Nephron progenitor cell (in vitro differentiated cells): ENCODE data around the gene EXOC4.

Source experiments
- DNase-seq: peaks from one replicate; pipeline ENCODE4 v3.0.0; 2021
- H3K27ac Mint-ChIP-seq: 2 replicates; pipeline ENCODE4 v1.8.0; 2021; ENCODE audit warnings: mild to moderate bottlenecking, moderate library complexity, mixed read lengths
- H3K27me3 Mint-ChIP-seq: 2 replicates; pipeline ENCODE4 v1.8.0; 2021; ENCODE audit warnings: mild to moderate bottlenecking, low read depth, mixed read lengths; ENCODE audit not compliant: poor library complexity
- H3K36me3 Mint-ChIP-seq: 2 replicates; pipeline ENCODE4 v1.8.0; 2021; ENCODE audit warnings: low read depth, mixed read lengths
- H3K4me1 Mint-ChIP-seq: 2 replicates; pipeline ENCODE4 v1.8.0; 2021; ENCODE audit warnings: mixed read lengths
- H3K4me3 Mint-ChIP-seq: 2 replicates; pipeline ENCODE4 v1.8.0; 2021; ENCODE audit warnings: mild to moderate bottlenecking, moderate library complexity, mixed read lengths
- H3K9me3 Mint-ChIP-seq: 2 replicates; pipeline ENCODE4 v1.8.0; 2021; ENCODE audit warnings: mild to moderate bottlenecking, moderate library complexity, mixed read lengths
- CTCF ChIP-seq: fragments of 200-600 bp; sonication (generic); IDR thresholded peaks from 2 replicates; pipeline ENCODE4 v1.5.0; 2021; ENCODE audit warnings: antibody characterized with exemption

Gene EXOC4

GRCh38 chr7:133386205-133386604, 133.3 kb downstream of the EXOC4 start:
- no peak overlapping the region for H3K4me3 Mint-ChIP-seq
- peaks cover 12% of the 10 kb centered on the region for H3K4me1 Mint-ChIP-seq
- peak overlapping the region; percentile 52 for H3K27ac Mint-ChIP-seq
- H3K27me3 Mint-ChIP-seq: no peaks in the 10 kb centered on the region
- H3K9me3 Mint-ChIP-seq: peaks cover 14% of the 10 kb centered on the region
- peaks cover 25% of the 10 kb centered on the region for H3K36me3 Mint-ChIP-seq
- no peak for TF ChIP-seq CTCF
- no peak for DNase-seq

GRCh38 chr7:133389727-133390126, 136.8 kb downstream of the EXOC4 start:
- no peaks in the 10 kb centered on the region for H3K27me3 Mint-ChIP-seq
- peaks cover 12% of the 10 kb centered on the region for H3K4me1 Mint-ChIP-seq
- no peak for TF ChIP-seq CTCF
- no peak for DNase-seq
- no peak overlapping the region for H3K4me3 Mint-ChIP-seq
- H3K36me3 Mint-ChIP-seq: peaks cover 25% of the 10 kb centered on the region
- H3K27ac Mint-ChIP-seq: no peak overlapping the region
- peaks cover 14% of the 10 kb centered on the region for H3K9me3 Mint-ChIP-seq

- Mint-ChIP-seq H3K27me3 (no peaks in the 10 kb centered on the region), H3K4me3 (no peak overlapping the region), H3K4me1 (peaks cover 10% of the 10 kb centered on the region), H3K36me3 (peaks cover 25% of the 10 kb centered on the region), H3K27ac (no peak overlapping the region), H3K9me3 (peaks cover 14% of the 10 kb centered on the region)
- TF ChIP-seq CTCF: no peak
- DNase-seq: no peak
Measured at GRCh38 chr7:133391206-133391605, 138.3 kb downstream of the EXOC4 start.

- Mint-ChIP-seq H3K4me3 (no peak overlapping the region), H3K27me3 (no peaks in the 10 kb centered on the region), H3K4me1 (no peaks in the 10 kb centered on the region), H3K36me3 (peaks cover 8% of the 10 kb centered on the region), H3K9me3 (peaks cover 8% of the 10 kb centered on the region), H3K27ac (no peak overlapping the region)
- DNase-seq: no peak
- TF ChIP-seq CTCF: no peak
Measured at GRCh38 chr7:133394369-133394768, 141.5 kb downstream of the EXOC4 start.

GRCh38 chr7:133395551-133395950, 142.7 kb downstream of the EXOC4 start:
- TF ChIP-seq CTCF: no peak
- Mint-ChIP-seq H3K27ac (no peak overlapping the region), H3K27me3 (no peaks in the 10 kb centered on the region), H3K4me1 (no peaks in the 10 kb centered on the region), H3K9me3 (no peaks in the 10 kb centered on the region), H3K4me3 (no peak overlapping the region), H3K36me3 (no peaks in the 10 kb centered on the region)
- no peak for DNase-seq

GRCh38 chr7:133398506-133398905, 145.6 kb downstream of the EXOC4 start:
- Mint-ChIP-seq H3K9me3 (no peaks in the 10 kb centered on the region), H3K27me3 (no peaks in the 10 kb centered on the region), H3K4me1 (no peaks in the 10 kb centered on the region), H3K27ac (no peak overlapping the region), H3K4me3 (no peak overlapping the region), H3K36me3 (no peaks in the 10 kb centered on the region)
- no peak for TF ChIP-seq CTCF
- no peak for DNase-seq
